ENCODE results near the gene THSD4. TPM values are rescaled to one million over a fixed set of nuclear protein-coding genes. Genes with fewer than 3 reads are reported as not detected.
A peak's percentile ranks its signal among the peaks of the same experiment; 100 is the strongest.

THSD4 gene
- total RNA-seq, 1 experiment from 2014 or later, result 29.0 TPM

GRCh38 chr15:71143373-71144310 lies 28.4 kb downstream of the THSD4 start:
- Histone ChIP-seq H3K27ac (ENCODE audit: low read length) (no peak overlapping the region), H3K9me2 (replicated peaks; ENCODE audit: low read length) (no peaks in the 10 kb centered on the region), H3F3A (ENCODE audit: low read length, unreplicated experiment) (no peaks in the 10 kb centered on the region), H3K4me1 (ENCODE audit: insufficient read depth, low read length) (peaks cover 12% of the 10 kb centered on the region), H3K9me3 (ENCODE audit: low read length) (no peaks in the 10 kb centered on the region), H3K79me2 (ENCODE audit: low read length) (peaks cover 26% of the 10 kb centered on the region), H4K20me1 (ENCODE audit: low read length) (no peaks in the 10 kb centered on the region), H3K27me3 (ENCODE audit: low read length) (no peaks in the 10 kb centered on the region), H3K36me3 (ENCODE audit: low read depth, low read length) (peaks cover 24% of the 10 kb centered on the region), H2AFZ (ENCODE audit: low read length) (no peak overlapping the region), H3K4me3 (ENCODE audit: low read length) (no peak overlapping the region), H3K9ac (ENCODE audit: low read length) (no peak overlapping the region), H3K4me2 (ENCODE audit: low read length) (no peak overlapping the region)
- CTCF ChIA-PET, result interaction anchor here (0.6 to 0.7 kb wide), 3 partner anchors 27 to 658 kb away, joined by 3 to 4 read pairs (median 3); no protein-coding TSS in a partner anchor
- intact Hi-C loops (cut with micrococcal nuclease), result no loop called here
- no peak for TF ChIP-seq CTCF (conservative IDR thresholded peaks at IDR 0.05; ENCODE audit: low read depth, low read length)
- BruUV-seq (replicated peaks), result no TSS peak
- peak; percentile 72 for ATAC-seq
- DNase-seq, result peak; percentile 16
- POLR2A ChIA-PET (ENCODE audit: unreplicated experiment), result interaction anchor here (0.5 kb wide), 1 partner anchor 297 kb away, joined by 4 read pairs; no protein-coding TSS in a partner anchor

GRCh38 chr15:71145648-71146047 lies 30.4 kb downstream of the THSD4 start:
- ATAC-seq (no peak), DNase-seq (no peak)
- no TSS peak for BruUV-seq (replicated peaks)
- ChIA-PET POLR2A (ENCODE audit: unreplicated experiment) (no interaction called here), CTCF (no interaction called here)
- no peaks in the 10 kb centered on the region for H3K9me2 ChIP-seq (replicated peaks; ENCODE audit: low read length)
- intact Hi-C loops (cut with micrococcal nuclease), result no loop called here
- H2AFZ ChIP-seq (ENCODE audit: low read length), result no peak overlapping the region
- H3K27me3 ChIP-seq (ENCODE audit: low read length), result no peaks in the 10 kb centered on the region
- H3K4me1 ChIP-seq (ENCODE audit: insufficient read depth, low read length), result peaks cover 12% of the 10 kb centered on the region
- no peak for TF ChIP-seq CTCF (conservative IDR thresholded peaks at IDR 0.05; ENCODE audit: low read depth, low read length)
- TF ChIP-seq EZH2 (IDR thresholded peaks at IDR 0.05; ENCODE audit: low read length, unreplicated experiment), result no peak
- no peak for TF ChIP-seq EZH2phosphoT487 (IDR thresholded peaks at IDR 0.05; ENCODE audit: borderline replicate concordance, low read length)
- peaks cover 12% of the 10 kb centered on the region; the same call in 1 of the 2 replicates for H3K79me2 ChIP-seq (ENCODE audit: low read length)
- H3K4me3 ChIP-seq (ENCODE audit: low read length), result no peak overlapping the region
- H3K4me2 ChIP-seq (ENCODE audit: low read length), result no peak overlapping the region
- H3K9me3 ChIP-seq (ENCODE audit: low read length), result no peaks in the 10 kb centered on the region
- H3F3A ChIP-seq (ENCODE audit: low read length, unreplicated experiment), result no peaks in the 10 kb centered on the region
- H3K27ac ChIP-seq (ENCODE audit: low read length), result no peak overlapping the region
- no peaks in the 10 kb centered on the region for H4K20me1 ChIP-seq (ENCODE audit: low read length)
- no peak overlapping the region for H3K9ac ChIP-seq (ENCODE audit: low read length)
- peaks cover 24% of the 10 kb centered on the region for H3K36me3 ChIP-seq (ENCODE audit: low read depth, low read length)

GRCh38 chr15:71146580-71146982 lies 31.3 kb downstream of the THSD4 start:
- ATAC-seq, result no peak
- intact Hi-C loops (cut with micrococcal nuclease), result no loop called here
- Histone ChIP-seq H3K9me3 (ENCODE audit: low read length) (no peaks in the 10 kb centered on the region), H3K4me3 (ENCODE audit: low read length) (no peak overlapping the region), H3K27ac (ENCODE audit: low read length) (no peak overlapping the region), H3K9ac (ENCODE audit: low read length) (no peak overlapping the region), H3K4me2 (ENCODE audit: low read length) (no peak overlapping the region), H3K9me2 (replicated peaks; ENCODE audit: low read length) (no peaks in the 10 kb centered on the region), H2AFZ (ENCODE audit: low read length) (no peak overlapping the region), H3F3A (ENCODE audit: low read length, unreplicated experiment) (no peaks in the 10 kb centered on the region), H4K20me1 (ENCODE audit: low read length) (no peaks in the 10 kb centered on the region), H3K36me3 (ENCODE audit: low read depth, low read length) (peaks cover 24% of the 10 kb centered on the region), H3K27me3 (ENCODE audit: low read length) (no peaks in the 10 kb centered on the region), H3K79me2 (ENCODE audit: low read length) (peaks cover 9% of the 10 kb centered on the region; the same call in 1 of the 2 replicates), H3K4me1 (ENCODE audit: insufficient read depth, low read length) (peaks cover 12% of the 10 kb centered on the region)
- POLR2A ChIA-PET (ENCODE audit: unreplicated experiment), result no interaction called here
- BruUV-seq (replicated peaks), result no TSS peak
- CTCF ChIA-PET, result no interaction called here
- no peak for DNase-seq
- no peak for TF ChIP-seq CTCF (conservative IDR thresholded peaks at IDR 0.05; ENCODE audit: low read depth, low read length)
- TF ChIP-seq EZH2 (IDR thresholded peaks at IDR 0.05; ENCODE audit: low read length, unreplicated experiment), result no peak
- TF ChIP-seq EZH2phosphoT487 (IDR thresholded peaks at IDR 0.05; ENCODE audit: borderline replicate concordance, low read length), result no peak
